Esophagus squamous epithelium (tissue), 5 donors: ENCODE measurements around the gene TBC1D12. TPM values are rescaled to one million over a fixed set of nuclear protein-coding genes. Genes with fewer than 3 reads are reported as not detected.
"Not testable (repeated sequence)": the region's sequence is repeated elsewhere in the genome, so short reads cannot be mapped to it uniquely, and the experiment has no call there.

Source experiments
- DNase-seq: peaks from one replicate; lab custom pipeline; 2025; lab: John Stamatoyannopoulos, UW
- H3K27ac ChIP-seq, 4 donors: fragments of 200-600 bp; sonication (generic); one replicate each; pipeline ENCODE4 v1.5.1; 2016 to 2019; ENCODE audit warnings: mild to moderate bottlenecking in 1 of 4
- H3K27me3 ChIP-seq, 4 donors: fragments of 200-600 bp; sonication (generic); 1 replicate in 3 of 4; 2 replicates in 1 of 4; pipeline versions ENCODE4 v1.5.1 to v1.6.0; 2017 to 2021; ENCODE audit warnings: antibody characterized with exemption in 1 of 4
- H3K36me3 ChIP-seq, 3 donors: fragments of 200-600 bp; sonication (generic); one replicate each; pipeline ENCODE4 v1.5.1; 2016 to 2019
- H3K4me1 ChIP-seq, 3 donors: fragments of 200-600 bp; sonication (generic); one replicate each; pipeline ENCODE4 v1.5.1; 2017 to 2019
- H3K4me3 ChIP-seq, 4 donors: fragments of 200-600 bp; sonication (generic); 1 replicate in 3 of 4; 2 replicates in 1 of 4; pipeline ENCODE4 v1.5.1; 2016 to 2019; ENCODE audit warnings: mild to moderate bottlenecking in 2 of 4, moderate library complexity in 1 of 4
- H3K9me3 ChIP-seq, 3 donors: fragments of 200-600 bp; sonication (generic); one replicate each; pipeline ENCODE4 v1.5.1; 2016 to 2019
- POLR2A ChIP-seq, 4 donors: fragments of 450-650 bp; IDR thresholded peaks; one replicate each; pipeline ENCODE4 v1.6.1; 2017; ENCODE audit warnings: antibody characterized with exemption in 4 of 4, mild to moderate bottlenecking in 4 of 4, moderate library complexity in 3 of 4
- WGBS, 2 donors: methylation state at CpG; one replicate each; pipeline ENCODE4 v1.1.5; 2018; 5-methylcytosine and 5-hydroxymethylcytosine counted together
- intact Hi-C: fragments of 100-400 bp; cut with DNase I; formaldehyde crosslinking; loops from one replicate; pipeline ENCODE4 v1.15.0; 2022
- total RNA-seq, 4 donors: library from RNA; depleted of rRNA; stranded (reverse); fragments of >200 nt; gene quantifications; one replicate each; pipeline ENCODE4 v1.1.0, GENCODE V29; 2016
- TF ChIP-seq, protein P1 (sequence below), 6 experiments: fragments of 450-650 bp in 4 of 6; fragments of 200-600 bp in 2 of 6; sonication (generic) in 2 of 6; IDR thresholded peaks; one replicate each; pipeline ENCODE4 v1.5.1; 2016 to 2019; ENCODE audit warnings: antibody characterized with exemption in 6 of 6, mild to moderate bottlenecking in 4 of 6, moderate library complexity in 4 of 6
- donor health status: DM: yes; HTN: yes; CAD: no.

The TBC1D12 gene
- total RNA-seq, 4 donors from 2014 or later, result 5.2 to 13.5 (median 7.0) TPM

DNA sequence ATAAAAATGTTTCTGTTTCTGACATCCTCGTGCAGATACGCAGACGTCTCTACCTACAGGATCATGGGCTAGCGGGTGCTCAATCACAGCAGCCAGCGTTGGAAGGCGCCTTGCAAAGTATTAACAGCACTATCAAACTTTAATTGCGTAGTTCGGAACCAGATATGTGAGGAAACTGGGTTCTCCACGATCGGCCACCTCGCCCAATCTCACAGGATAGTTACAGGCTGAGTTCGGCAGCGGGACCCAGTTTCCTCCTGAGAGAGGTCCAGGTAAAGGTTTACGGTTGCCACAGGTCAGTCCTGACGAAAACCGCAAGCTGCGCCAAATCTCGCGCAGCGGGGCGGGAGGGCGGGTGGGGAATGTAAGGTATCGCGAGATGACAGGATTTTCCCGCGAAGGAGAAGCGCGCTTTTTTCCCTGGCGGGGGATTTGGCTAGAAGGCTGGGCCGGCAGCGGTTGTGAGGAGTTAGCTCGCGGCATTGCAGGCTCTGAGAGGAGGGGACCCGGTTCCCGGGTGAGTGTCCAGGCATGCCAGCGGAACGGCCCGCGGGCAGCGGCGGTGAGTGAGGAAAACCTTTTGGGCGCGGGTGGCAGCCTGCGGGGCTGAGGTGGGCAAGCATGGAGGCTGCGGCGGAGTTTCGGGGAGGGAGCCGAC, 143.2 kb downstream of the TBC1D12 start, which contains the start of gene HELLS:
TSS of gene HELLS (plus strand) at position 398 of the 658 bp plus-strand sequence. CDS start at position 532, 134 bp downstream.
- TF ChIP-seq POLR2A (IDR thresholded peaks at IDR 0.05), result no peak
- TF ChIP-seq, protein P1, sequence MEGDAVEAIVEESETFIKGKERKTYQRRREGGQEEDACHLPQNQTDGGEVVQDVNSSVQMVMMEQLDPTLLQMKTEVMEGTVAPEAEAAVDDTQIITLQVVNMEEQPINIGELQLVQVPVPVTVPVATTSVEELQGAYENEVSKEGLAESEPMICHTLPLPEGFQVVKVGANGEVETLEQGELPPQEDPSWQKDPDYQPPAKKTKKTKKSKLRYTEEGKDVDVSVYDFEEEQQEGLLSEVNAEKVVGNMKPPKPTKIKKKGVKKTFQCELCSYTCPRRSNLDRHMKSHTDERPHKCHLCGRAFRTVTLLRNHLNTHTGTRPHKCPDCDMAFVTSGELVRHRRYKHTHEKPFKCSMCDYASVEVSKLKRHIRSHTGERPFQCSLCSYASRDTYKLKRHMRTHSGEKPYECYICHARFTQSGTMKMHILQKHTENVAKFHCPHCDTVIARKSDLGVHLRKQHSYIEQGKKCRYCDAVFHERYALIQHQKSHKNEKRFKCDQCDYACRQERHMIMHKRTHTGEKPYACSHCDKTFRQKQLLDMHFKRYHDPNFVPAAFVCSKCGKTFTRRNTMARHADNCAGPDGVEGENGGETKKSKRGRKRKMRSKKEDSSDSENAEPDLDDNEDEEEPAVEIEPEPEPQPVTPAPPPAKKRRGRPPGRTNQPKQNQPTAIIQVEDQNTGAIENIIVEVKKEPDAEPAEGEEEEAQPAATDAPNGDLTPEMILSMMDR (IDR thresholded peaks at IDR 0.05), result no peak
- intact Hi-C loops, result no loop called here
- no peak for DNase-seq
- 0 to 1% methylated on average over 17 to 24 of the region's 48 CpGs for WGBS, 2 donors
- no peaks in the 10 kb centered on the region for H3K27me3 ChIP-seq
- H3K9me3 ChIP-seq, result no peaks in the 10 kb centered on the region
- H3K4me3 ChIP-seq, result peak within 1 kb of the TSS; percentile 73 to 92 (median 79)
- peaks cover 6 to 21% (median 14%) of the 10 kb centered on the region in 3 donors for H3K4me1 ChIP-seq
- H3K27ac ChIP-seq, result peak within 1 kb of the TSS; percentile 75 to 83 (median 82)
- no peaks in the 10 kb centered on the region for H3K36me3 ChIP-seq

DNA sequence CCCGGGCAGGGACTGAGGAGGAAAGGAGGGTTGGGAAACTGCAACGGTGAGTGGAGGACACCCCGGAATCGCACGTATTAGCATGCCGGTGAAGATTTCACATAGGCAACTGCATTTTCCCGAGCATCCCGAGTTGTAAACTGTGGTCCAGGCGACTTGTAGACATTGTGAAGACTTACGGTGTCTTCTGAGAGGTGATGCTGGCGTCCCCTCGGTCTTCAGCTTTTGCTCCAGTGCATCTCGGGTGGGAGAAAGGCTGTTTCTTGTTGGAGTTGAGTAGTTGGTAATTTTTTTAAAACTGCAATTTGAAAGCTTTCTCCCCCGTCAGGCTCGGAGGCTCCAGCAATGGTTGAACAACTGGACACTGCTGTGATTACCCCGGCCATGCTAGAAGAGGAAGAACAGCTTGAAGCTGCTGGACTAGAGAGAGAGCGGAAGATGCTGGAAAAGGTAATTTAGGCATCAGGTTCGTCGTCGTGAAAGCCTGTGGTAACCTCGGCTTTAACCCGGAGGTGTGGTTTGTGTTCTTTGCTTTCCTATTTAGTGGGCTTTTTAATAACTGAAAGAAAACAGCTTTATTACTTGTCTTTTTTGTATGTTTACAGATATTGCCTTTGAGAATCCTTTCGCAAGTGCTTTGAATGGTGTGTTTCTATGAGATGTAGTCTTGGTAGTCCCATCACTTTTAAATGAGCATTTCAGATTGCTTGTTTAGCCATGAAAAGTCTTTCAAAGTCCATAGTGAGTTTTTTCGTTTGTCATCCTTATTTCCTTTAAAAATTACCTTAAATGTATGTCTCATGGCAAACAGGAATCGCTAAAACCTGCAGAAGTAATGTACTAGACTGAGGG, 143.9 kb downstream of the TBC1D12 start:
- Histone ChIP-seq H3K27me3 (no peaks in the 10 kb centered on the region), H3K9me3 (no peaks in the 10 kb centered on the region), H3K4me1 (peaks cover 6 to 21% (median 14%) of the 10 kb centered on the region in 3 donors), H3K27ac (peak overlapping the region; percentile 75 to 83 (median 82)), H3K36me3 (no peaks in the 10 kb centered on the region), H3K4me3 (peak overlapping the region; percentile 73 to 92 (median 79))
- DNase-seq, result no peak
- intact Hi-C loops, result no loop called here
- WGBS, 2 donors, result 2% methylated on average over 24 to 25 of the region's 25 CpGs
- TF ChIP-seq, protein P1 (IDR thresholded peaks at IDR 0.05), result no peak
- no peak for TF ChIP-seq POLR2A (IDR thresholded peaks at IDR 0.05)

GRCh38 chr10:94546901-94547185, 144.5 kb downstream of the TBC1D12 start:
- intact Hi-C loops, result no loop called here
- Histone ChIP-seq H3K4me1 (peaks cover 6 to 21% (median 14%) of the 10 kb centered on the region in 3 donors), H3K27ac (no peak overlapping the region), H3K9me3 (no peaks in the 10 kb centered on the region), H3K4me3 (peak overlapping the region in 3 of 4 donors; percentile 73 to 84 (median 74)), H3K27me3 (no peaks in the 10 kb centered on the region), H3K36me3 (no peaks in the 10 kb centered on the region)
- 19 to 29% methylated on average over 1 of the region's 1 CpG for WGBS, 2 donors
- TF ChIP-seq, protein P1 (IDR thresholded peaks at IDR 0.05), result no peak
- TF ChIP-seq POLR2A (IDR thresholded peaks at IDR 0.05), result no peak
- no peak for DNase-seq

GRCh38 chr10:94549221-94549620, 146.9 kb downstream of the TBC1D12 start:
- intact Hi-C loops, result no loop called here
- peaks cover 5 to 20% (median 14%) of the 10 kb centered on the region in 3 donors for H3K4me1 ChIP-seq
- no peaks in the 10 kb centered on the region for H3K27me3 ChIP-seq
- H3K4me3 ChIP-seq, result no peak overlapping the region
- no peak for DNase-seq
- TF ChIP-seq, protein P1 (IDR thresholded peaks at IDR 0.05), result no peak
- no peak for TF ChIP-seq POLR2A (IDR thresholded peaks at IDR 0.05)
- no peak overlapping the region for H3K27ac ChIP-seq
- H3K9me3 ChIP-seq, result no peaks in the 10 kb centered on the region
- peaks cover 0 to under 1% (median 0%) of the 10 kb centered on the region in 3 donors for H3K36me3 ChIP-seq

- H3K9me3 ChIP-seq, intact Hi-C loops, H3K27me3 ChIP-seq, H3K4me1 ChIP-seq, DNase-seq, H3K4me3 ChIP-seq, H3K27ac ChIP-seq, H3K36me3 ChIP-seq: not testable (repeated sequence)
- WGBS, 2 donors, result 84 to 93% methylated on average over 13 of the region's 13 CpGs
Measured at GRCh38 chr10:94567714-94568307, 165.5 kb downstream of the TBC1D12 start.
